GM21360 (cell line): Measurements from ENCODE around the gene HPS3.

ENCODE experiments used
- ATAC-seq: cut with Tn5 transposase; IDR thresholded peaks from one replicate; pipeline ENCODE4 v1.9.1; 2021; ENCODE audit warnings: mild to moderate bottlenecking, moderate library complexity; ENCODE audit not compliant: unreplicated experiment

The HPS3 gene

GRCh38 chr3:149120051-149120972 is 9.1 kb upstream of the HPS3 start:
- peak; percentile 76 for ATAC-seq

- ATAC-seq: no peak
Measured at GRCh38 chr3:149122721-149123578, 6.5 kb upstream of the HPS3 start.

- ATAC-seq: peak; percentile 3
Measured at GRCh38 chr3:149128821-149129220, 617 bp upstream of the HPS3 start.

- no peak for ATAC-seq
Measured at GRCh38 chr3:149131589-149131988, 2.2 kb downstream of the HPS3 start.

- no peak for ATAC-seq
Measured at GRCh38 chr3:149134575-149134974, 5.1 kb downstream of the HPS3 start.

GRCh38 chr3:149142682-149143081 is 13.2 kb downstream of the HPS3 start:
- ATAC-seq: no peak

GRCh38 chr3:149145356-149145755 is 15.9 kb downstream of the HPS3 start:
- no peak for ATAC-seq

GRCh38 chr3:149145974-149146373 is 16.5 kb downstream of the HPS3 start:
- peak; percentile 63 for ATAC-seq

GRCh38 chr3:149150436-149150835 is 21.0 kb downstream of the HPS3 start:
- no peak for ATAC-seq

GRCh38 chr3:149151843-149152242 is 22.4 kb downstream of the HPS3 start:
- ATAC-seq: no peak

- ATAC-seq: peak; percentile 98
Measured at GRCh38 chr3:149152420-149152819, 23.0 kb downstream of the HPS3 start.

GRCh38 chr3:149153402-149153801 is 24.0 kb downstream of the HPS3 start:
- no peak for ATAC-seq

GRCh38 chr3:149160754-149161300 is 31.4 kb downstream of the HPS3 start:
- ATAC-seq: no peak

GRCh38 chr3:149162007-149162406 is 32.6 kb downstream of the HPS3 start:
- no peak for ATAC-seq

- no peak for ATAC-seq
Measured at GRCh38 chr3:149163066-149163465, 33.6 kb downstream of the HPS3 start.

- no peak for ATAC-seq
Measured at GRCh38 chr3:149167898-149168297, 38.5 kb downstream of the HPS3 start.

- ATAC-seq: no peak
Measured at GRCh38 chr3:149170672-149171071, 41.2 kb downstream of the HPS3 start.

- peak; percentile 92 for ATAC-seq
Measured at GRCh38 chr3:149174901-149175300, 45.5 kb downstream of the HPS3 start.

- ATAC-seq: no peak
Measured at GRCh38 chr3:149177122-149177521, 47.7 kb downstream of the HPS3 start.

- no peak for ATAC-seq
Measured at GRCh38 chr3:149179220-149179619, 49.8 kb downstream of the HPS3 start.

GRCh38 chr3:149180057-149180573 is 50.7 kb downstream of the HPS3 start:
- no peak for ATAC-seq
